ENCODE measurements around the gene EXOC1L.
A peak's percentile ranks its signal among the peaks of the same experiment; 100 is the strongest.

EXOC1L gene

GRCh38 chr4:55864577-55865223 lies 45.1 kb downstream of the EXOC1L start:
- DNase-seq (ENCODE audit: low read depth) = no peak
- no peak for TF ChIP-seq CTCF (conservative IDR thresholded peaks at IDR 0.05; ENCODE audit: control insufficient read depth, insufficient read depth, low read depth, low read length)
- no peak overlapping the region for H3K4me3 ChIP-seq (ENCODE audit: control insufficient read depth, low read depth, low read length)

DNA sequence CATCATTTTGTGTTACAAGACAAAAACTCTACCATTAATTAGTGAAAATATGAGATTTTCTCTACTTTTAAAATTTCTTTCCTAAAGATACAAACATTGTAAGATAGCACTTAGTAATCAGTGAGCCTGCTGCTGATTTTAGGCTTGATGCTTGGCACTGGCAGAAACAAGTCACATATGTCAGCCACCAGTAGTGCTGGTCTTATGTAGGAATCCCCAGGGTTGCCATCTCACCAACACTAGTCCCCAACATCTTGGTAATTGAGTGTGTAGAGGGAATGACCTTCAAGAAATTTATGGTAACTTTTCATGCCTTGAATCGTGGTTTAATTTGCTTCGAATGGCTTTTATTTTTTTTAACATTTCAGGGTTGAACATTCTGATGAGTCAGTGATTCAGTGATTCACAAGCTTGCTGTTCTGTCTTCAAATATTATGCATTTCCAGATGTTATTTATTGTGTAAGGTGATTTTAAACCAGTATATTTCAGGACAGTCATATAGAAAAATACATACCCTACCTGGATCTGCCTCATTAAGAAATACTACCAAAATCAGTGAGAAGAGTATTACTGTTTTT lies 45.7 kb downstream of the EXOC1L start:
- peak; percentile 82 for DNase-seq (ENCODE audit: low read depth)
- peak overlapping the region; percentile 19 for H3K4me3 ChIP-seq (ENCODE audit: control insufficient read depth, low read depth, low read length)
- no peak for TF ChIP-seq CTCF (conservative IDR thresholded peaks at IDR 0.05; ENCODE audit: control insufficient read depth, insufficient read depth, low read depth, low read length)

DNA sequence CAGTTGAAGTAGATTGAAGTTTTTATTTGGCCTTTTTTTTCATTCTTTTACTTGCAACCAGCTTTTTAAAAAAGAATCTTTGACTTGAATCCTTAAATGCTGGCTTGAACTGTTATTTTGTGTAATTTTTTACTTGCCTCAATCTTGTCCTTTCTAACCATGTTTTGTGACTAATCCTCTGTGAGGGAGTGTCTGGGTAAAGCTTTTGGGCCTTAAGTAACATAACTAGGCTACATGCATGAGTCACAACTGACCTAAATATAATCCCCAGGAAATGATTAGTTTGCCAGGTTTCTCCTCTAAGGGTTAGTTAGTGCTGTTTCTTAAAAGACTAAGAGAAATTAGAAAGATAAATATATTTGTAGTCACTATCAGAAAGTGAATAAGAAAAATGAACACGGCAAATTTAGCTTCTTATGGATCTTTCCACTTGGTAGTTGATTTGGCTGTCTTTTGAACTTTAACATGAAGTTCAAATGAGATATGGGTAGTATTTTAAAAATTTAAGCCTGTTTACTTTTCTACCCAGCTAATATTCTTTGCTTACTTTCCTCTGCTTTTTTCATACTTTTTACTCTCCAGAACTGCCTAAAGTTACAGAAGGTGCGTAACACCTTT lies 46.8 kb downstream of the EXOC1L start:
- peak overlapping the region; percentile 19 for H3K4me3 ChIP-seq (ENCODE audit: control insufficient read depth, low read depth, low read length)
- DNase-seq (ENCODE audit: low read depth) = peak; percentile 97
- no peak for TF ChIP-seq CTCF (conservative IDR thresholded peaks at IDR 0.05; ENCODE audit: control insufficient read depth, insufficient read depth, low read depth, low read length)

DNA sequence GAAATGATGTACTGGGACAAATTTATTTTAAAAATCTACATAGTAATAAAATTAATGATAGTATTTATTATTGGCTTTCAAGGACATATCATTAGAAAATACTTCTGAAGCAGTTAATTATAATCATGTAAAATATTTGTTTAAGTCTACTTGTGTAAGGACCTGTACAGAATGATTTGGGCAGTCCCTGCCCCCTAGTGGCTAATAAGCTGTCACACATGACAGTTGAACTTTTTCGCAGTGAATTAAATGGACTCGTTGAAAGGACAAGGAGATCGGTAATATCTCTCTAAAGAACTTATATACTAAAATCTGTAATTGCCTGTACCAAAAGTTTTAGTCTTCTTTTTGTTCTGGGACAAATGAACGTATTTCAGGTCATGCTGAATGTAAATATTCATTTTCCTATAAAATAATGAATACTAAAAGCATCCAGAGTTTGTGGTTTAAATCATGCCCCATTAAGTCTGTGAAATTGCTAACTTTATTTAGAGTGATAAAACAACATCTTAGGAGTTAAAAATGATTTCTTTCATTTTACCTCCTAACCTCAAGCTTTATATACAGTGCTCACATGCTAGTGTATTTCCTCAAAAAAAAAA lies 47.5 kb downstream of the EXOC1L start:
- no peak overlapping the region for H3K4me3 ChIP-seq (ENCODE audit: control insufficient read depth, low read depth, low read length)
- peak; percentile 77 for DNase-seq (ENCODE audit: low read depth)
- TF ChIP-seq CTCF (conservative IDR thresholded peaks at IDR 0.05; ENCODE audit: control insufficient read depth, insufficient read depth, low read depth, low read length) = peak; percentile 90

- H3K4me3 ChIP-seq (ENCODE audit: control insufficient read depth, low read depth, low read length) = no peak overlapping the region
- no peak for TF ChIP-seq CTCF (conservative IDR thresholded peaks at IDR 0.05; ENCODE audit: control insufficient read depth, insufficient read depth, low read depth, low read length)
- no peak for DNase-seq (ENCODE audit: low read depth)
Observed at GRCh38 chr4:55868581-55869090, 49.0 kb downstream of the EXOC1L start.

DNA sequence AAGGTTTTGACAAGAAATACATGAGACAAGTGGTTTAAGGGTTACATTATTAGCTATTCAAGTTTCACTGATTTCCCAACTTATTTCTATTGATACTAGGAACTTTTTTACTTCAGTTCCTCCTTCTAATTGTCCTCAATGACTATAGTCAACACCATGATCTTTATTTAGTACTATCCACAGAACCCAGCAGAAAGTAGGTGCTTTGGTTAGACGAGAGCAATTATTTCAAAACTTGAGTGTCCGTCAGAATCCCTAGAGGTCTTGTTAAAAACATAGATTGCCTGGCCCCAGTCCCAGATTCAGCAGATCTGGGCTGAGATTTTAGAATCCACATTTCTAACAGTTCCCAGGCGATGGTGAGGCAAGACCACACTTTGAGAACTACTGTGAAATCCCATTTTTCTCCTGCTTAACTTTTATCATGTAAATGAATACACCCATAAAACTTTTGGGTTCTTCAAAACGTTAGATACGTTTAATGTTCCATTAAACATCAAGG lies 51.8 kb downstream of the EXOC1L start:
- TF ChIP-seq CTCF (conservative IDR thresholded peaks at IDR 0.05; ENCODE audit: control insufficient read depth, insufficient read depth, low read depth, low read length) = no peak
- no peak overlapping the region for H3K4me3 ChIP-seq (ENCODE audit: control insufficient read depth, low read depth, low read length)
- DNase-seq (ENCODE audit: low read depth) = peak; percentile 23
